GM19397 (cell line): ENCODE measurements around the gene SPSB2.

Source experiments
- ATAC-seq: cut with Tn5 transposase; IDR thresholded peaks from one replicate; pipeline ENCODE4 v1.9.1; 2021; ENCODE audit warnings: mild to moderate bottlenecking, moderate library complexity; ENCODE audit not compliant: unreplicated experiment

The SPSB2 gene

GRCh38 chr12:6834873-6835272 is 38.2 kb downstream of the SPSB2 start:
- ATAC-seq: no peak

GRCh38 chr12:6834254-6834653 is 38.8 kb downstream of the SPSB2 start:
- ATAC-seq: no peak

- no peak for ATAC-seq
Observed at GRCh38 chr12:6833189-6833890, 39.8 kb downstream of the SPSB2 start.

GRCh38 chr12:6832125-6832524 is 41.0 kb downstream of the SPSB2 start:
- no peak for ATAC-seq

DNA sequence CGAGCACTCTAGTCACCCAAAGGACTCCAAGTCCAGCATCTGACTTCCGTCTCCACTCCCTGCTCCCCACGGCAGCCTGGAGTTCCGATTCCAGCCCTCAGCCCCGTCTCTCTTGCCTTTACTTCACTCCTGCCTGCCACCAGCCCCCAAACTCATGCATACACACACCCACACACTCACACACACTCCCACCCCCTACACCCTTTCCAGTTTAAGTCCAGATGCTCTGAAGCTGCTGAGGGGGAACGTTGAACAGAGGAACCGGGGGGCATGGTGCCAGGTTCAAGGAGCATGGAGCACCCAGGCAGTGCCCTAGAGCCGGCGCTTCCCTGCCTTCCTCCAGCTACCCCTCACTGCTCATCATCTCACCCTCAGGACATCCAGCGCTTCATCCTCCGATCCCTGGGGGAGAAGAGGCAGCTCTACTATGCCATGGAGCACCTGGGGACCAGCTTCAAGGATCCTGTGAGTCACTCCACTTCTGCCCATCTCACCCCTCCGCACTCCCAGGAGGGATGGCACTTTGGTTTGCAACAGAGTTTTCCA is 41.6 kb downstream of the SPSB2 start:
- ATAC-seq: no peak

DNA sequence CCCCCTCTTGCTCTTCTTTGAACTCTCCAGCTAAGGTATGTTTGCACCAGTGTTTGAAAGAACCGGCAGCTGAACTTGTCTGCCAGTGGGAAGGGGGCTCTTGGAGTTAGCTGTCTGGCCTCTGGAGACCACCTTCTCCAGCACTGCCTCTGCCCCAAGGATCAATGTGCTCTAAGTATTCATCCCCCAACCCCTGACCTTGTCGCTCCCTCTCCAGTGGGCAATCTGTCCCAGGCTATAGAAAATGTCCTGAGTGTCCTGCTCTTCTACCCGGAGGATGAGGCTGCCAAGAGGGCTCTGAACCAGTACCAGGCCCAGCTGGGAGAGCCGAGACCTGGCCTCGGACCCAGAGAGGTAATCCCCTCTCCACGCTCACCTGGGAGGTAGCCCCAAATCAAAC is 42.1 kb downstream of the SPSB2 start:
- no peak for ATAC-seq

DNA sequence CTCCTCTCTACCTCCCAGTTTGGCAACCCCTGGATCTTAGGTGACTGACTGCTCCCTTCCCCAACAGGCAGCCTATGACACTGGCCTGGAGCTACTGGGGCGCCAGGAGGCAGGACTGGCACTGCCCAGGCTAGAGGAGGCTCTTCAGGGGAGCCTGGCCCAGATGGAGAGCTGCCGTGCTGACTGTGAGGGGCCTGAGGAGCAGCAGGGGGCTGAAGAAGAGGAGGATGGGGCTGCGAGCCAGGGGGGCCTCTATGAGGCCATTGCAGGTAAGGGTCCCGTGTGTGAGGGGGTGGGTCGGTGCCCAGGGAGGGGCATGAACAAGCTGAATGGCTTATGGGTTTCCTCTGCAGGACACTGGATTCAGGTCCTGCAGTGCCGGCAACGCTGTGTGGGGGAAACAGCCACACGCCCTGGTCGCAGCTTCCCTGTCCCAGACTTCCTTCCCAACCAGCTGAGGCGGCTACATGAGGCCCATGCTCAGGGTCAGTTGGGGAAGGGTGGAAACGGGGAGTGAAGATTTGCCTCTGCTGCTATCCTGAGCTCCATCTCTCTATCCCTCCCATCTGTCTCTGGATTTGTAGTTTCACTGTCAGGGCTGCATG is 42.7 kb downstream of the SPSB2 start:
- no peak for ATAC-seq

DNA sequence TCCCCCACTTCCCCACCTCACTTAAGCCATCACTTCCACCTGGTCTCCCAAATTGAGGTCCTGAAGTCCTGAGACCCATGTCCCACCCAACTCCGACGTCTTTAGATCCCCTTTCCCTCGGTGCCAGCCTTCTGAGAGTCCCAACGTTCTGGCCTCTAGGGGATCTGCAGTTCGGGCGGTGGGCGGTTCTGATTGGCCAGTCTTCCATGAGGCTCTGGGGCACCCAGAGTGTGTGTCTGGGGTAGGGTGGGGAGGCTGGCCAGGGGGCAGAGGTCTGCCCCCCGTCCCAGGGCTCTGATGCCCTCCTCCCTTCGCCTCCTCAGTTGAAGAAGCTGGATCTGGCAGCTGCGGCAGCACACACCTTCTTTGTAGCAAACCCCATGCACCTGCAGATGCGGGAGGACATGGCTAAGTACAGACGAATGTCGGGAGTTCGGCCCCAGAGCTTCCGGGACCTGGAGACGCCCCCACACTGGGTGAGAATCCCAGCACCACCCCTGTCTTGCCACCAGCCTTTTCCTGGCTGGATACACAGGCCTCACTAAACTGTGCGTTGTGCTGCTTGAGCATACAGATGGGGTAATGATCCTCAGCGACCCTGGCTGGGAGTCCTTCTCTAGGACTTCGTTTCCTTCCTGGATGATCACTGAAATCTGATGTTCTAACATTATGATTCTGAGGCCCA is 43.4 kb downstream of the SPSB2 start:
- ATAC-seq: no peak

DNA sequence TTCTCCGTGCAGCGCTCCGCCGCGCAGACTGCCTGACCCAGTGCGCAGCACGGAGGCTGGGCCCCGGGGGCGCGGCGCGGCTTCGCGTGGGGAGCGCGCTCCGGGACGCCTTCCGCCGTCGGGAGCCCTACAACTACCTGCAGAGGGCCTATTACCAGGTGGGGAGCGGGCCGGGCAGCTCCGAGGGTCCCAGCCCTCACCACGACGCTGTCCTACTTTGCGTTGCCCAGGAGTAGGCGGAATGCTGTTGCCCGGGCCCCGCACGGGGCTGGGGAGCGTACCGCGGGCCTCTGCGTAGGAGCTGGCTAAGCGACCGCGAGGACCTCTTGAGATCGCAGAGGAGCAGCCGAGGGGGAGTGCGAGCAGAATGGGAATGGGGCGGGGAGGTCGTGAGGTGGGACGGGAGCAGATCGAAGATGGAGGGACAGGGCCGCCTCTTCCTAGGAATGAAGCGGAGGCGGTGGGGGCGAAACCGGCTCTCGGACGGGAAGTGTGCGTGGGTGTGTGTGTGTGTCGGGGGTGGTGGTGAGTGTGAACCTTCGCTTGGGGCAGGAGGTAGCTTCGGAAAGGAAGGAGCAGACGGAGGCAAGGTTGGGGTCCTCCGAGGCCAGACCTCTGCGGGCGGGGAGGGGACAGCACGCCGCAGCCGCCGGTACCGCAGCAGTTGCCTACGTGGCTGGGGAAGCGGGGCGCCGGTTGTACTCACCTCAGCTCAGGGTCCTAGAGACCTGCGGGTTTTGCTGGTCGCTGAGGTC is 44.1 kb downstream of the SPSB2 start:
- no peak for ATAC-seq

DNA sequence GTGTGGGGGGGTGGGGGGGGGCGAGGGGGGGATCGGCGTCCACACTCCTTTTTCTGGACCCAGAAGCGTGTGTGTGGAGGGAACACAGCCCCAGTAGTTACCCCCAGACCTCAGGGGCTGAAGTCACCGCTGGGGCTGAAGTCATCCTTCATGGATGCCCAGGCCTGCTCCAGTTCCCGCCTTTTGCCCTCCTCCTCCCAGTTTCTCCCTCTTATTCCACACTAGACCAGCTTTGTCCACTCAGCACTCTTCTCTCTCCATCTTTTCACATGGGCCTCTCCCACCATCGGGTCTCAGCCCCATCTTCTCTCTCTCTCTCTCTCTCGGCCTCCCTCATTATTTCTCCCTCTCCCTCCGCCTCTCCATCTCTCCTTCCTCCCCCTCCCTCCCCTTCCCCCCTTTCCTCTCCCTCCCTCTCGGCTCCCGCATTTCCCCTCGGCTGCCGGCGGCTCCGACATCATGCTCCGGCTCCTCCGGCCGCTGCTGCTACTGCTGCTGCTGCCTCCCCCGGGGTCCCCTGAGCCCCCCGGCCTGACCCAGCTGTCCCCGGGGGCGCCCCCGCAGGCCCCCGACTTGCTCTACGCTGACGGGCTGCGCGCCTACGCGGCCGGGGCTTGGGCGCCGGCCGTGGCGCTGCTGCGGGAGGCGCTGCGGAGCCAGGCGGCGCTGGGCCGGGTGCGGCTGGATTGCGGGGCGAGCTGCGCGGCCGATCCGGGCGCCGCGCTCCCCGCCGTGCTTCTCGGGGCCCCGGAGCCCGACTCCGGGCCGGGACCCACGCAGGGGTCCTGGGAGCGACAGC is 44.9 kb downstream of the SPSB2 start, which contains the start of gene P3H3:
P3H3 (plus strand) TSS at position 426 of the 799 bp plus-strand sequence; CDS start at position 460, 34 bp downstream.
- ATAC-seq: no peak

- no peak for ATAC-seq
Observed at GRCh38 chr12:6827437-6827911, 45.6 kb downstream of the SPSB2 start.

GRCh38 chr12:6826734-6827436 is 46.2 kb downstream of the SPSB2 start:
- ATAC-seq: no peak

GRCh38 chr12:6826125-6826733 is 46.9 kb downstream of the SPSB2 start:
- no peak for ATAC-seq

GRCh38 chr12:6825398-6826124 is 47.5 kb downstream of the SPSB2 start:
- no peak for ATAC-seq

DNA sequence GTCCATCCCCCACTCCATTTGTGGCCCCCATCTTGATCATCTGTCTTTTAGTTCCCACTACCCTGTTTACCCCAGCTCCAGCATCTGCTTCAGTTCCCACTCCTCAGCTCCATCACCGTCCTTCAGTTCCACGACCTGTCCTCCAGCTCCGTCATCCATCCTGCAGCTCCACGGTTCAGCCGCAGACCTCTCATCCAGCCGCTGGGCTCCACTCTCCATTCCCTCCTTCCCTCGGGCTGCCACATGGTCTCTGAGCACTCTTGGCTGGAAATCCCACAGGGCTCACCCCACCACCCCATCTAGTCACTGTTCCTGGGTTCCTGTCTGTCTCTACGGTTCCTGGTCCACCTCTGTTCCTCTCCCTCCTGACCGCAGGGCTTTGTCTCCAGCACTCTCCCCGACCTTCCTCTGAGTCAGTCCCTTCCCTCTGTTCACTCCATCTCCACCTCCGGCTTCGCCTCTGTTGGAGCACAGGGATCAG is 48.2 kb downstream of the SPSB2 start:
- ATAC-seq: no peak

DNA sequence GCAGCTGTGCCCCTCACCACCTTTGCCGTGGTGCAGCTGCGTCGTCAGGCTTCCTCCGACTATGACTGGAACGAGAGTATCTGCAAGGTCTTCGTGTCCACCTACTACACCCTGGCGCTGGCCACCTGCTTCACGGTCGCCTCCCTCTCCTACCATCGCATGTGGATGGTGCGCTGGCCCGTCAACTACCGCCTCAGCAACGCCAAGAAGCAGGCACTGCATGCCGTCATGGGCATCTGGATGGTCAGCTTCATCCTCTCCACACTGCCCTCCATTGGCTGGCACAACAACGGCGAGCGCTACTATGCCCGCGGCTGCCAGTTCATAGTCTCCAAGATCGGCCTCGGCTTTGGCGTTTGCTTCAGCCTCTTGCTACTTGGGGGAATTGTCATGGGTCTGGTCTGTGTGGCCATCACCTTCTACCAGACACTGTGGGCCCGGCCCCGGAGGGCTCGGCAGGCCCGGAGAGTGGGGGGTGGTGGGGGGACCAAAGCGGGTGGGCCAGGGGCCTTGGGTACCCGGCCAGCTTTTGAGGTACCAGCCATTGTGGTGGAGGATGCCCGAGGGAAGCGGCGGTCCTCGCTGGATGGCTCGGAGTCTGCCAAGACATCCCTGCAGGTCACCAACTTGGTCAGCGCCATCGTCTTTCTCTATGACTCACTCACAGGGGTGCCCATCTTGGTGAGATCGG is 48.9 kb downstream of the SPSB2 start:
- ATAC-seq: no peak

- no peak for ATAC-seq
Observed at GRCh38 chr12:6823182-6824084, 49.7 kb downstream of the SPSB2 start.
